GM18520 (cell line): ENCODE results near the gene NDE1.
A peak's percentile ranks its signal among the peaks of the same experiment; 100 is the strongest.

Experiments
- ATAC-seq: cut with Tn5 transposase; IDR thresholded peaks from one replicate; pipeline ENCODE4 v1.9.1; 2021; ENCODE audit not compliant: unreplicated experiment

NDE1 gene

DNA sequence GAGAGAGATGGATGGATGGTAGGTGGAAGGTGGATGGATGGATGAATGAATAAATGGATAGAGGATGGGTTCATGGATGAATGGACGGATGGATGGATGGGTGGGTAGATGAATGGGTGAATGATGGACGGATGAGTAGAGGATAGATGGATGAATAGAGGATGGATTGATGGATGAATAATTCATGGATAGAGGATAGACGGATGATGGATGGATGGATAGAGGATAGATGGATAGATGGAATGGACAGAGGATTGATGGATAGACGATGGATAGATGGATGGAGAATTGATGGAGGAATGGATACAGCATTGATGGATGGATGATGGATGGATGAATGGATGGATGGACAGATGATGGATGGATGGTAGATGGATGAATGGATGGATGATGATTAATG lies 115.1 kb downstream of the NDE1 start:
- no peak for ATAC-seq

DNA sequence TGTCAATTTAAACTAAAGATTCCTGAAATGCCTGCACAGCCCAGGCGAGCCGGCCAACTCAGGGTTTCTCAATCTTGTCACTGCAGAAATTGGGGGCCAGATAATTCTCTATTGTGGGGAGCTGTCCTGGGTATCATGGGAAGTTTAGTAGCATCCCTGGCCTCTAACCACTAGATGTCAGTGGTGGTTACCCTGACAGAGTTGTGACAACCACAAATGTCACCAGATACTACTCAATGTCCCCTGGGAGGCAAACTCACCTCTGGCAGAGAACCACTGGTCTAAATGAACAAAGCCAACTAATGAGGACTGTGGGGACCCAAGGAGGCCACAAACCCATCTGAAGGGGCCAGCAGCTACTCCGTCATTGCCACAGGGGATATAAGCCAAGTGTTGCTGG lies 115.8 kb downstream of the NDE1 start:
- ATAC-seq = peak; percentile 67

DNA sequence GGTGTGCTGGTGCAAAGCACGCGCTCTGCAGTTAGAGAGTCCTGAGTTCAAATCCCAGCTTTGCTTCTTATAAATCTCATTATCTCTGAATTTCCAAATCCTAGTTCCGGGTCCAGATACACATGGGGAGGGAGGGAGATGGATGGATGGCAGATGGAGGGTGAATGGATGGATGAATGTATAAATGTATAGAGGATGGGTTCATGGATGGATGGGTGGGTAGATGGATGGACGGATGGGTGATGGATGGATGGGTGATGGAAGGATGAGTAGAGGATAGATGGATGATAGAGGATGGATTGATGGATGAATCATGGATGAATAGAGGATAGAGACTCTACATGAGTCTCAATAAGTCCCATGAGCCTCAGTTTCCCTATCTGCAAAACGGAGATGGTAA lies 116.9 kb downstream of the NDE1 start:
- ATAC-seq = no peak

DNA sequence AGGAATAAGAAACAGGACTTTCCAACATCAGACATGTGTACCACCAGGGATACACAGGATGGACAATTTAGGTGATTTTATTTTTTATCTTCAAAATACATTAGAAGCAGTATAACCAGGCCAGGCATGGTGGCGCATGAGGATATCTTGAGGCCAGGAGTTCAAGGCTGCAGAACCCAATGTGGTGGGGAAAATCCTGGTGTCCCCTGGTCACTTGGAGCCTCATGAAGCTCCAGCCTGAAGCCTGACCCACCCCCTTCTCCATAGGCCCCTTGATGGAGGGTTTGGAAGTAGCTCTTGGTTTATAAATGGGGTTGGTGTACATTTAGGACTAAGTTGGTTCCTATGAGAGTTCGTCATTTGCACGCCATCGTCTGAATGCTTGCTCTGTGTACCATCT lies 118.2 kb downstream of the NDE1 start:
- no peak for ATAC-seq

DNA sequence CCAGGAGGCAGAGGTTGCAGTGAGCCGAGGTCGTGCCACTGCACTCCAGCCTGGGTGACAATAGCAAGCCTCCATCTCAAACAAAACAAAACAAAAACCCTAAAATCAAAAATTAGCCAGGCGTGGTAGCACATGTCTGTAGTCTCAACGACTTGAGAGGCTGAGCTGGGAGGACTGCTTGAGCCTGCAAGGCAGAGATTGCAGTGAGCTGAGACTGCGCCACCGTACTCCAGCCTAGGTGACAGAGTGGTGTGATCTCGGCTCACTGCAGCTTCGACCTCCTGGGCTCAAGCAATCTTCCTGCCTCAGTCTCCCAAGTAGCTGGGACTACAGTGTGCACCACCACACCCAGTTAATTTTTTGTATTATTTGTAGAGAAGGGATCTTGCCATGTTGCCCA lies 119.2 kb downstream of the NDE1 start:
- ATAC-seq = no peak

DNA sequence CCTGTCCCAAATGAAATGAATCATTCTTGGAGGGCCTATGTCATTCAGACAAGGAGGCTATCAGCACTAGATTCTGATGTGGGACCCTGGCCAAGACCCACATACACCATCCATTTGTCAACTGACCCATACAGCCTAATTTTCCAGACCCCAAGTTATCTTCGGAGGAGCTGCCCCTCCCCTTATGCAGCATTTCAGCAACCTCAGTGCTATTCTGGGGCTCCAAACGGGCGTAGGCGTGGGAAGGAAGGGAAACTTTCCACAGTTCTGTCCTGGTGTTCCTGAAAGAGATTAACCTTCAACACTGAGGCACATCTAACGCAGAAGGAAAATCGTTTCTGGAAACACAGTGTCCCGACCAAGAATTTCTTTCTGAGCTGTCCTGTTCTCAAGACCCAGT lies 120.1 kb downstream of the NDE1 start:
- ATAC-seq = no peak

DNA sequence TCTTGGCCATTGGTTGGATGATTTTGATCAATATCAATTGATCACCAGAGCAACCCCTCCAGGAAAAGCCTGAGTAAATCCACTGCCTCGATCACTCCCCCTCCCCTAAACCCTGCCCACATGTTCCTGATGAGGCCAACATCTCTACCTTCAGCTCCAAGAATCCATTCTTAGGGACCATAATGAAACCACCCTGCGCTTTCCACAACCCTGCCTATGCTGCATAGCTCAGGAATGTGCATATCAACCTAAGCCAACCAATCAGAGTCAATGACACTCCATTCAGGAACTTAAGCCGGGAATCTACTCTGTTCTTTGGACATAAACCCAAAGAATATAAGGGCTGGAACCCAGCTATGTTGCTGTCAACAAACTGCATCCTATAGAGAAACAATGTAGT lies 120.5 kb downstream of the NDE1 start:
- ATAC-seq = no peak

DNA sequence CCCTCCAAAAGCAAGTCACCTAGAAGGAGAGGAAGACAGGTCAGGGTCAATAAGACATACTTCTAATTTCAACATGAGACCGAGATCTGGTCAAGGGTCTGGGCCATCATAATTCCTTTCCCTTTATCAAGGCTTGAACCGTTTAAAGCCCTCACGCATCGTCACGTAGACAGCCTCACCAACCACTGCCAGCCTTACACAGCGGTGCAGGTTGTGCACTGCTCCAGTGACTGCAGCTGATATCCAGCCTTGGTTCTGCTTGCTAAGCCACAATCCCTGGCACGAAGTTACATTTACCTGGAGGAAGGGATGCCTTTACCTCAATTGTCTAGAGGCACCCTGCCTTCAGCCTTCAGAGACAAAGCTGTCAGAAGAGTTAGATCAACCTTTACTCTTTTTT lies 121.6 kb downstream of the NDE1 start:
- ATAC-seq = no peak

DNA sequence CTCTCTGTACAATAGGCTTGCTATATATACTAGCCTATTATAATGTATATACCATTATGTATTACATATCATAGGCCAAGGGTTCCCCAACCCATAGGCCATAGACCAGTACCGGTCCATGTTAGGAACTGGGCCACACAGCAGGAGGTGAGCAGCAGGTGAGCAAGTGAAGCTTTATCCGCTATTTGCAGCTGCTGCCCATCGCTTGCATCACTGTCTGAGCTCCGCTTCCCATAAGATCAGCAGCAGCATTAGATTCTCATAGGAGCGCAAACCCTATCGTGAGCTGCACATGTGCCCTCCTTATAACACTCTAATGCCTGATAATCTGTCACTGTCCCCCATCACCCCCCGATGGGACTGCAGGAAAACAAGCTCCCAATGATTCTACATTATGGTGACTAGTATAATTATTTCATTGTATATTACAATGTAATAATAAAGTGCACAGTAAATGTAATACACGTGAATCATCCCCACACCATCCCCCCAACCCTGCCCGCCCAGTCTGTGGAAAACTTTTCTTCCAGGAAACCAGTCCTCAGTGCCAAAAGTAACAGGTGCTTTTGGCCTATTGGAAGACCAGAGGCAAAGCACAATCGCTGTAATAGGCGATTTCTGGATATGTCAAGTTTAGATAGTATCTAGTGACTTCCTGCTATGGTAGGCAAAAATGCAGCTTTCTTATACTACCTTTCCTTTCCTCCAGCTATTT lies 122.7 kb downstream of the NDE1 start:
- no peak for ATAC-seq

DNA sequence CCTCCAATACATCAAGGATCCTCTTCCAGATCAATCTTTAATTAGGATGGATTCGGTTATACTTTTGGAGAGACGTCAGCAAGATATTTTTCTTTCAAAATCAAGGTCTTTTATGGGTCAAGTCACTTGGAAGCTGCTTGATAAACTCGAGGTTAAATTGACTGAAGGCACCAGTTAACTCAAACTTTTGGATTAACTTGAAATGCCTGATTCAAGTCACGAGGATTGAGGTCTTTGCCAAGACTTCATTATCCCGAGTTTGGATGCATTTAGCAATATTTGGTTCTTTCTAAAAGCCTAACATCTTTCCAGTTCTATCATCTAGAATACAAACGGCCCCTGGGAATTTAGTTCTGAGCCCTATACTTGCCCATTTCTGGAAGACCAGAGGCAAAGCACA lies 123.9 kb downstream of the NDE1 start:
- no peak for ATAC-seq

DNA sequence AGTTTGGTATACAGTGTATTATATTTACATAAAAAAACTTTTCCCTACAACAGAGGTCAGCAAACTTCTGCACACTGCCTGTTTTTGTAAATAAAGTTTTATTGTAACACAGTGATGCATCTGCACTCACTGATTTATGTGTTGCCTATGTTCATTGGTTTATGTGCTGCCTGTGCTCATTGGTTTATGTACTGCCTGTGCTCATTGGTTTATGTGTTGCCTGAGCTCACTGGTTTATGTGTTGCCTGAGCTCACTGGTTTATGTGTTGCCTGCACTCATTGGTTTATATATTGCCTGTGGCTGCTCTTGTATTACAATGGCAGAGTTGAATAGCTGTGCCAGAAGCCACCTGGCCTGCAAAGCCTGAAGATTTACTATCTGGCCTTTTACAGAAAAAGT lies 125.2 kb downstream of the NDE1 start:
- ATAC-seq = no peak

DNA sequence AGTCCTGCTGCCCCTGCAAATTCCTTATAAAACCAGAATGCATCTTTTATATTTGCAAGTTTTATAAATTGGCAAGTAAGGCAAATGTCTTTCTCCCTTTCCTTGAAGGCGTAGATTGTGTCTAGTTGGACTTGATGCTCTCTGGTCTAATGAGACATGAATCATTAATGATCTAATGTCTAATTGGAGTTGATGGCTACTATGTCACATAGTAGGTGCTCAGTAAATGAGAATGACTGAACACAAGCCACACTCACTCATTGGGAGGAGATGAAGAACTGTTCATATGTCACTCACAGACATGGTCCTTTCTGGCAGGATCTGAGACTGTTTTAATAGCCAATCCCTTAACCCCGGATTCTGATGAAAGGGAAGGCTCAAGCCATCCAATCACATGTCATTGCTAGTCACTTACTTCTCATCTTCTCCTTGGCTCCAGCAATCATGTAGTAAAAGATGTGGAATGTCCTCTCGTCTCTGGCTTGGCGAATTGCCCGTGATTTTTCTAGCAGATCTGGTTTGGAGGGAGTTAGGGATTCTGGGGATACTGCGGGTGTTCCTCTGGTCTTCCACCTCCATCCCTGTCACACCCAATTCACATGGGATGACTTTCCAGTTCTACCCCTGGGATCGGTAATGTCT lies 125.7 kb downstream of the NDE1 start:
- ATAC-seq = no peak
